Neuronal stem cell (in vitro differentiated cells): Measurements from ENCODE around the gene WFIKKN1. TPM values are rescaled to one million over a fixed set of nuclear protein-coding genes. Genes with fewer than 3 reads are reported as not detected.

Experiments
- DNase-seq: peaks from one replicate; pipeline ENCODE4 v3.0.0-alpha.2; 2013; ENCODE audit warnings: low spot score
- H2AFZ ChIP-seq: one replicate; pipeline ENCODE4 v1.6.1; 2013; ENCODE audit warnings: mild to moderate bottlenecking, low read length, inconsistent platforms
- H2AK5ac ChIP-seq: 2 replicates; pipeline ENCODE4 v1.6.1; 2013; ENCODE audit warnings: low read depth, mild to moderate bottlenecking, inconsistent platforms, low read length, moderate library complexity, mixed read lengths
- H2BK120ac ChIP-seq: 2 replicates; pipeline ENCODE4 v1.6.1; 2013; ENCODE audit warnings: low read depth, mild to moderate bottlenecking, inconsistent platforms, low read length, moderate library complexity, mixed read lengths
- H2BK12ac ChIP-seq: one replicate; pipeline ENCODE4 v1.6.1; 2013; ENCODE audit warnings: low read length, inconsistent platforms
- H2BK15ac ChIP-seq: 2 replicates; pipeline ENCODE4 v1.6.1; 2013; ENCODE audit warnings: mild to moderate bottlenecking, low read length, inconsistent platforms, mixed read lengths
- H2BK5ac ChIP-seq: one replicate; pipeline ENCODE4 v1.6.1; 2013; ENCODE audit warnings: inconsistent platforms, mild to moderate bottlenecking, low read length, moderate library complexity
- H3K14ac ChIP-seq: one replicate; pipeline ENCODE4 v1.6.1; 2013; ENCODE audit warnings: low read length, inconsistent platforms
- H3K18ac ChIP-seq: 2 replicates; pipeline ENCODE4 v1.6.1; 2013; ENCODE audit warnings: low read length, inconsistent platforms
- H3K23ac ChIP-seq: 2 replicates; pipeline ENCODE4 v1.6.1; 2013; ENCODE audit warnings: low read depth, mild to moderate bottlenecking, mixed read lengths, low read length, inconsistent platforms; ENCODE audit not compliant: poor library complexity
- H3K27ac ChIP-seq: replicated peaks from 3 replicates; pipeline ENCODE4 v1.5.1; 2013; ENCODE audit warnings: low read length, inconsistent platforms
- H3K27me3 ChIP-seq, 3 experiments: 2 replicates each; pipeline ENCODE4 v1.6.1; 2013; ENCODE audit warnings: low read length in 3 of 3, mild to moderate bottlenecking in 2 of 3, inconsistent platforms in 1 of 3, low read depth in 1 of 3, mixed read lengths in 1 of 3, moderate library complexity in 1 of 3; ENCODE audit not compliant: control insufficient read depth in 3 of 3, insufficient read depth in 3 of 3
- H3K36me3 ChIP-seq, 2 donors: replicated peaks in 1 of 2; 2 replicates each; pipeline ENCODE4 v1.6.1; 2013; ENCODE audit warnings: low read length in 2 of 2; ENCODE audit not compliant: control insufficient read depth in 2 of 2, insufficient read depth in 2 of 2
- H3K4ac ChIP-seq: 2 replicates; pipeline ENCODE4 v1.6.1; 2013; ENCODE audit warnings: inconsistent platforms, mild to moderate bottlenecking, low read length, moderate library complexity
- H3K4me1 ChIP-seq, 2 donors: 1 replicate in 1 of 2; 2 replicates in 1 of 2; pipeline ENCODE4 v1.6.1; 2013; ENCODE audit warnings: low read length in 2 of 2, low read depth in 1 of 2; ENCODE audit not compliant: control insufficient read depth in 2 of 2, insufficient read depth in 1 of 2
- H3K4me2 ChIP-seq: one replicate; pipeline ENCODE4 v1.6.1; 2013; ENCODE audit warnings: mild to moderate bottlenecking, low read length, inconsistent platforms; ENCODE audit not compliant: insufficient read depth, poor library complexity, severe bottlenecking
- H3K4me3 ChIP-seq, 2 donors: 2 replicates each; pipeline ENCODE4 v1.5.1; 2013; ENCODE audit warnings: low read length in 2 of 2, mild to moderate bottlenecking in 2 of 2, inconsistent platforms in 1 of 2, moderate library complexity in 1 of 2
- H3K79me1 ChIP-seq: one replicate; pipeline ENCODE4 v1.6.1; 2013; ENCODE audit warnings: low read depth, mild to moderate bottlenecking, inconsistent platforms, low read length, moderate library complexity
- H3K9ac ChIP-seq: one replicate; pipeline ENCODE4 v1.6.1; 2013; ENCODE audit warnings: mild to moderate bottlenecking, low read depth, low read length, inconsistent platforms; ENCODE audit not compliant: poor library complexity
- H3K9me3 ChIP-seq, 2 donors: replicated peaks in 1 of 2; 2 replicates each; pipeline versions ENCODE3 to v1.6.1; 2013; ENCODE audit warnings: low read length in 2 of 2, mild to moderate bottlenecking in 2 of 2, inconsistent platforms in 1 of 2, low read depth in 1 of 2, mixed read lengths in 1 of 2, moderate library complexity in 1 of 2; ENCODE audit not compliant: control insufficient read depth in 2 of 2, insufficient read depth in 1 of 2
- H4K8ac ChIP-seq: one replicate; pipeline ENCODE4 v1.6.1; 2013; ENCODE audit warnings: low read depth, mild to moderate bottlenecking, inconsistent platforms, low read length, moderate library complexity
- H4K91ac ChIP-seq: one replicate; pipeline ENCODE4 v1.6.1; 2013; ENCODE audit warnings: low read length, low read depth, mild to moderate bottlenecking, inconsistent platforms; ENCODE audit not compliant: poor library complexity
- WGBS, 2 donors: extraction: QIAGEN DNeasy Blood & Tissue Kit; methylation state at CpG; one replicate each; pipeline ENCODE4 v1.1.7; 2013; ENCODE audit warnings: missing lambda C conversion rate in 2 of 2, mixed read lengths in 1 of 2; ENCODE audit not compliant: insufficient read length in 2 of 2, insufficient replicate concordance in 1 of 2; ENCODE audit errors: extremely low coverage in 2 of 2; 5-methylcytosine and 5-hydroxymethylcytosine counted together
- polyA plus RNA-seq, 2 experiments: library from polyadenylated mRNA; stranded (reverse); fragments of 200-250 nt; gene quantifications; one replicate each; pipeline ENCODE4 v1.2.3, GENCODE V29; 2013

Gene WFIKKN1, protein sequence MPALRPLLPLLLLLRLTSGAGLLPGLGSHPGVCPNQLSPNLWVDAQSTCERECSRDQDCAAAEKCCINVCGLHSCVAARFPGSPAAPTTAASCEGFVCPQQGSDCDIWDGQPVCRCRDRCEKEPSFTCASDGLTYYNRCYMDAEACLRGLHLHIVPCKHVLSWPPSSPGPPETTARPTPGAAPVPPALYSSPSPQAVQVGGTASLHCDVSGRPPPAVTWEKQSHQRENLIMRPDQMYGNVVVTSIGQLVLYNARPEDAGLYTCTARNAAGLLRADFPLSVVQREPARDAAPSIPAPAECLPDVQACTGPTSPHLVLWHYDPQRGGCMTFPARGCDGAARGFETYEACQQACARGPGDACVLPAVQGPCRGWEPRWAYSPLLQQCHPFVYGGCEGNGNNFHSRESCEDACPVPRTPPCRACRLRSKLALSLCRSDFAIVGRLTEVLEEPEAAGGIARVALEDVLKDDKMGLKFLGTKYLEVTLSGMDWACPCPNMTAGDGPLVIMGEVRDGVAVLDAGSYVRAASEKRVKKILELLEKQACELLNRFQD
- 13.8 TPM for polyA plus RNA-seq (2013, experiment 1 of 2)
- 12.6 TPM for polyA plus RNA-seq (2013, experiment 2 of 2)

DNA sequence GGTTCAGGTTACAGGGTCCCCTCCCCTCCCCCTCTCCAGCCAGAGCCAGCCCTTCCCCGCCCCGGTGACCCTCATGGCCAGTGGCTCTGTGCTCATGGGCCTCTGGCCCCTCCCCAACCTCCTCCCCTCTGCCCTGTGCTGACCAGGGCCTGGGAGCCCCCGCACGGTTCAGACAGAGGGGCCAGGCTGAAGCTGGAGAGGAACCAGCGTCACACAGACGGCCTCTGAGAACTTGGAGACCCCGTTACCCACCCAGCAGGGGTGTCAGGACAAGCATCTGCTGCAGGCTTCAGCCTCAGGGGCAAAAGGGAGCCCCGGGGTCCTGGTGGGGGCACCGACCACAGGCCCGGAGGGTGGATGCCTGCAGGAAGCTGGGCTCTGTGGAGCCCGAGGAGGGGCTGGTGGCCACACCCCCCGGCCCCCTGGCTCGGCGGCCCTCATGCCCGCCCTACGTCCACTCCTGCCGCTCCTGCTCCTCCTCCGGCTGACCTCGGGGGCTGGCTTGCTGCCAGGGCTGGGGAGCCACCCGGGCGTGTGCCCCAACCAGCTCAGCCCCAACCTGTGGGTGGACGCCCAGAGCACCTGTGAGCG lies at the start of gene WFIKKN1:
Gene WFIKKN1, plus strand, starts transcription at position 171 of the 591 bp plus-strand sequence. Its CDS starts 269 bp downstream, at position 440.
- H3K4me2 ChIP-seq = peak within 1 kb of the TSS; percentile 90

GRCh38 chr16:582218-582613 lies 48.6 kb upstream of the WFIKKN1 start:
- Histone ChIP-seq H3K79me1 (peaks cover 2% of the 10 kb centered on the region), H3K9me3 (no peaks in the 10 kb centered on the region), H2BK15ac (no peak overlapping the region), H3K9ac (peak overlapping the region; percentile 77), H2BK12ac (peak overlapping the region; percentile 30), H3K27me3 (peaks cover 0 to 21% (median 0%) of the 10 kb centered on the region in 3 experiments), H3K18ac (no peak overlapping the region), H3K23ac (peak overlapping the region; percentile 80), H3K4ac (no peak overlapping the region), H2BK5ac (no peak overlapping the region), H3K4me2 (no peak overlapping the region), H3K27ac (no peak overlapping the region), H3K36me3 (peaks cover 8 to 18% of the 10 kb centered on the region in 2 donors), H2AFZ (no peak overlapping the region), H3K14ac (no peak overlapping the region), H3K4me1 (peaks cover 0 to 12% of the 10 kb centered on the region in 2 donors), H3K4me3 (peak overlapping the region in 1 of 2 donors; percentile 23), H4K8ac (no peak overlapping the region), H2BK120ac (no peak overlapping the region), H2AK5ac (no peak overlapping the region), H4K91ac (no peak overlapping the region)
- WGBS, 2 donors = no CpG with 5 or more reads among the region's 18 CpGs
- no peak for DNase-seq

More for the DNA sequence above, at the start of gene WFIKKN1:
- peak within 1 kb of the TSS; percentile 95 for H2BK120ac ChIP-seq
- no peaks in the 10 kb centered on the region for H3K9me3 ChIP-seq
- H4K8ac ChIP-seq = peak within 1 kb of the TSS; percentile 97
- H3K4ac ChIP-seq = peak within 1 kb of the TSS; percentile 95
- peaks cover 15 to 50% of the 10 kb centered on the region in 2 donors for H3K36me3 ChIP-seq
- peak within 1 kb of the TSS; percentile 87 for H2BK15ac ChIP-seq
- H3K14ac ChIP-seq = peak within 1 kb of the TSS; percentile 84
- H3K27me3 ChIP-seq = peaks cover 0 to 1% (median 0%) of the 10 kb centered on the region in 3 experiments
- H3K27ac ChIP-seq = peak within 1 kb of the TSS; percentile 99
- peaks cover 20% of the 10 kb centered on the region for H3K79me1 ChIP-seq
- no CpG with 5 or more reads among the region's 23 CpGs for WGBS, 2 donors
- H3K18ac ChIP-seq = peak within 1 kb of the TSS; percentile 100
- H4K91ac ChIP-seq = peak within 1 kb of the TSS; percentile 97
- H2BK12ac ChIP-seq = peak within 1 kb of the TSS; percentile 99
- DNase-seq = peak; percentile 93
- peak within 1 kb of the TSS; percentile 85 for H3K23ac ChIP-seq
- H2AFZ ChIP-seq = peak within 1 kb of the TSS; percentile 83
- peak within 1 kb of the TSS; percentile 57 to 79 for H3K4me3 ChIP-seq
- peaks cover 28 to 35% of the 10 kb centered on the region in 2 donors for H3K4me1 ChIP-seq
- H2AK5ac ChIP-seq = peak within 1 kb of the TSS; percentile 100
- peak within 1 kb of the TSS; percentile 96 for H3K9ac ChIP-seq
- H2BK5ac ChIP-seq = peak within 1 kb of the TSS; percentile 99

DNA sequence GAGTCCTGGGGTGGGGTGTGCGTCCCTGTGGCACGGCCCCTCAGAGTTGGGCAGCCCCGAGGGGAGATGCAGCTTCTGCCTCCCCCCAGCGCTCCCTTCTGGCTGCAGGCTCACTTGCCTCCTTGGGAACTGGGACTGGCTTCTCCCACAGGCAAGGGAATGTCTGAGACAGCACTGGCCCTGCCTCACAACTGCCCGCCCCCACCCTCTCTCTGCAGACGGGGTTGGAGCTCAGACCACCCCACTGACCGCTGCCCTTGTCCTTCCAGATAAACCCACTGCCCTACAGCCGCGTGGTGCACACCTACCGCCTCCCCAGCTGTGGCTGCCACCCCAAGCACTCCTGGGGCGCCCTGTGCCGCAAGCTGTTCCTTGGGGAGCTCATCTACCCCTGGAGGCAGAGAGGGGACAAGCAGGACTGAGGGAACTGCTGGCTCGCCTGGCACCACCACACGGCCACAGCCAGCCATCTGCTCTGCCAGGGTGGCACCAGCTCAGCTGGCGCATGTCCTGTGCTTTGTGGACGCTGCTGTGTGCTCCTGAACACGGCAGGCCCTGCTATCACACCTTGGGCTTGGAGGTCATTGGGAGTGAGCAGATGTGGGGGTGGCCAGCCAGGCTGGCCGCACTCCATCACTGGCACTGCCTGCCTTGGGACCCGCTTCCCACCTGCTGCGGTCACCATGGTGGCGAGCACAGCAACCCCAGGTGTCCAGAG lies 48.0 kb upstream of the WFIKKN1 start:
- Histone ChIP-seq H3K79me1 (peaks cover 2% of the 10 kb centered on the region), H2BK5ac (peak overlapping the region; percentile 75), H3K4me3 (no peak overlapping the region), H3K36me3 (peaks cover 8 to 18% of the 10 kb centered on the region in 2 donors), H3K4ac (no peak overlapping the region), H2BK15ac (no peak overlapping the region), H4K8ac (no peak overlapping the region), H3K18ac (peak overlapping the region; percentile 85), H3K27ac (no peak overlapping the region), H3K4me2 (no peak overlapping the region), H3K4me1 (peaks cover 0 to 12% of the 10 kb centered on the region in 2 donors), H2AK5ac (peak overlapping the region; percentile 75), H4K91ac (no peak overlapping the region), H3K9ac (peak overlapping the region; percentile 21), H3K14ac (peak overlapping the region; percentile 38), H2BK120ac (no peak overlapping the region), H2BK12ac (peak overlapping the region; percentile 73), H3K9me3 (no peaks in the 10 kb centered on the region), H3K27me3 (peaks cover 0 to 21% (median 0%) of the 10 kb centered on the region in 3 experiments), H3K23ac (peak overlapping the region; percentile 80), H2AFZ (no peak overlapping the region)
- no peak for DNase-seq
- no CpG with 5 or more reads among the region's 21 CpGs for WGBS, 2 donors
